BLaER1 (cell line): Measurements from ENCODE around the gene PKP3.

Experiments used
- H3K27ac ChIP-seq: shearing (Covaris generic); formaldehyde crosslinking; 2 replicates; pipeline ENCODE4 v1.8.1; 2022
- H3K27me3 ChIP-seq: shearing (Covaris generic); formaldehyde crosslinking; 2 replicates; pipeline ENCODE4 v1.8.1; 2022
- H3K36me3 ChIP-seq: shearing (Covaris generic); formaldehyde crosslinking; 2 replicates; pipeline ENCODE4 v1.8.1; 2022
- H3K4me1 ChIP-seq: shearing (Covaris generic); formaldehyde crosslinking; 2 replicates; pipeline ENCODE4 v1.8.1; 2022
- H3K4me2 ChIP-seq: shearing (Covaris generic); formaldehyde crosslinking; 2 replicates; pipeline ENCODE4 v1.8.1; 2022
- H3K4me3 ChIP-seq: shearing (Covaris generic); formaldehyde crosslinking; 2 replicates; pipeline ENCODE4 v1.8.1; 2022
- H3K9ac ChIP-seq: shearing (Covaris generic); formaldehyde crosslinking; 2 replicates; pipeline ENCODE4 v1.8.1; 2022
- H3K9me3 ChIP-seq: shearing (Covaris generic); formaldehyde crosslinking; 2 replicates; pipeline ENCODE4 v1.8.1; 2022
- H4K20me1 ChIP-seq: shearing (Covaris generic); formaldehyde crosslinking; 2 replicates; pipeline ENCODE4 v1.8.1; 2022
- Cebpa-rat ChIP-seq: shearing (Covaris generic); IDR thresholded peaks from 2 replicates; pipeline ENCODE4 v1.8.1; 2022

Gene PKP3

GRCh38 chr11:437228-437870 is 43.3 kb downstream of the PKP3 start:
- Histone ChIP-seq H3K4me2 (peak overlapping the region; percentile 7; the same call in 1 of the 2 replicates), H3K27me3 (no peaks in the 10 kb centered on the region), H4K20me1 (no peaks in the 10 kb centered on the region), H3K9ac (no peak overlapping the region), H3K4me1 (peaks cover 32% of the 10 kb centered on the region), H3K9me3 (no peaks in the 10 kb centered on the region), H3K27ac (no peak overlapping the region), H3K4me3 (no peak overlapping the region), H3K36me3 (no peaks in the 10 kb centered on the region)
- TF ChIP-seq Cebpa-rat: no peak

DNA sequence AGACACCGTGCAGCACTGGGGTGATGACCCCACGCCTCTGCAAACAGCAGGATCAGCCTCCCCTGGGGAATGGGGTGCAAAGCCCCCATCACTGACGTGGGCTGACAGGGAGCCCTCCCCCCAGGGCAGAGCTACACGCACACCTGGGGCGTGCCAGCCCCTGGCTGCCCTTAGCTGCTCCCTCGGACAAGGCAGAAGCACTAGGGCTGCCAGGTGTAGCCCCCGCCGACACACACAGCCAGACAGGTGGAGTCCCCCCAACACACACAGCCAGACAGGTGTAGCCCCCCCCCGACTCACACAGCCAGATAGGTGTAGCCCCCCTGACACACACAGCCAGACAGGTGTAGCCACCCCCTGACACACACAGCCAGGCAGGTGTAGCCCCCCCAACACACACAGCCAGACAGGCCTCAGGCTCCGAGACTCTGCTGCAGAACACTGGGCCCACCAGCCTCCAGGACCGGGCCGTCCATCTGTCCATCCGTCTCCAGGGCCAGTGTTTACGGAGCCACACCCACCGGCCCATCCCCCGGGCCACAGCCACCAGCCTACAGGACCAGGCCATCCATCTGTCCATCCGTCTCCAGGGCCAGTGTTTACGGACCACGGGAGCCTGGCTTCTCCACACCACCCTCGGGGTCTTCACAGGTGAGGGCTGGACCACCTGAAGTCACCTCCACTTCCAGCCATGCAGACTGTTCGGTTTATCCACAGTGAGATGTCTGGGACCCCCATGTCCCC is 44.3 kb downstream of the PKP3 start:
- Histone ChIP-seq H3K4me2 (peak overlapping the region; percentile 7; the same call in 1 of the 2 replicates), H4K20me1 (no peaks in the 10 kb centered on the region), H3K27ac (no peak overlapping the region), H3K27me3 (no peaks in the 10 kb centered on the region), H3K9ac (no peak overlapping the region), H3K4me1 (peaks cover 41% of the 10 kb centered on the region), H3K36me3 (no peaks in the 10 kb centered on the region), H3K4me3 (no peak overlapping the region), H3K9me3 (no peaks in the 10 kb centered on the region)
- TF ChIP-seq Cebpa-rat: no peak

DNA sequence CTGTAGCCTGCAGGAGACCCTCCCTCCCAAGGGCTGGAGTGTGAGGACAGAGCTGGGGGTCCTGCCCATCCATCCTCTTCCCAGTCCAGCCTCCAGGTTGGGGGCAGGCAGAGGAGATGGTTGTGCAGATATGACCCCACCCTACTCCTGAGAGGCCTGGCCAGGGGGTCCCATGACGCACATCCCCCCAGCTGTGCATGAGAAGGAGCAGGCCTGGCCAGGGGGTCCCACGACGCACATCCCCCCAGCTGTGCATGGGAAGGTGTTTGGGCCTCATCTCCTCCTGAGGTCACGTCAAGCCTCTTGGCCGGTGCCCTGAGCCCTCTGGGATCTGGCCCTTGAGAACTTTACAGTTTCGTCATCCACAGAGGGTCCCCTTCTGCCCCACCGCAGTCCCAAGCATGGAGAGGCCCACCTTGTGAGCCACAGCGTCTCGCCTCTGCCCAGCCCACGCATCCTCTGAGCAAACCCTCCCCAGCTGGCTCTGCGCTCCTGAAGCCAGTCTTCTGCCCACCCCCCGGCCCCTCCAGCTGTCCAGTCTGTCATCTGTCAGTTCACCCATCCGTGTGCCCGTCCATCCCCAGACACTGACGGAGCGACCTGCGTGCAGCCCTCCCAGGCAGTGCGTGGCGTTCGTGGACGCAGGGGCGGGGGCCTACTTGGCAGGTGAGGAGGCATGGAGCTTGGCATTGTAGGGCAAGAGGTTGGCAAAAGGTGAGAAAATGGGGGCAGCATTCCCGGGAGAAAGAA is 45.5 kb downstream of the PKP3 start:
- no peak for TF ChIP-seq Cebpa-rat
- Histone ChIP-seq H3K27ac (no peak overlapping the region), H3K4me1 (peaks cover 53% of the 10 kb centered on the region), H3K27me3 (no peaks in the 10 kb centered on the region), H3K36me3 (no peaks in the 10 kb centered on the region), H3K4me3 (no peak overlapping the region), H3K4me2 (no peak overlapping the region), H4K20me1 (no peaks in the 10 kb centered on the region), H3K9ac (no peak overlapping the region), H3K9me3 (no peaks in the 10 kb centered on the region)

- Histone ChIP-seq H3K4me3 (no peak overlapping the region; the same call in 1 of the 2 replicates), H3K4me2 (peak overlapping the region; percentile 91), H3K9me3 (no peaks in the 10 kb centered on the region), H4K20me1 (no peaks in the 10 kb centered on the region), H3K9ac (0 out of 2 replicates have a peak overlapping the region, but pooled peaks have one; percentile 63), H3K36me3 (no peaks in the 10 kb centered on the region), H3K4me1 (peaks cover 55% of the 10 kb centered on the region), H3K27me3 (no peaks in the 10 kb centered on the region), H3K27ac (no peak overlapping the region)
- no peak for TF ChIP-seq Cebpa-rat
Observed at GRCh38 chr11:440065-441042, 46.3 kb downstream of the PKP3 start.

- no peak for TF ChIP-seq Cebpa-rat
Observed at GRCh38 chr11:441043-441417, 47.0 kb downstream of the PKP3 start.

GRCh38 chr11:441418-442274 is 47.6 kb downstream of the PKP3 start, which contains the start of gene ANO9:
Gene ANO9, minus strand, starts transcription at chr11:442011. Its CDS starts 85 bp downstream, at chr11:441926.
- Histone ChIP-seq H3K9ac (peak within 1 kb of the TSS; percentile 65), H3K4me1 (peaks cover 56% of the 10 kb centered on the region), H3K36me3 (no peaks in the 10 kb centered on the region), H4K20me1 (no peaks in the 10 kb centered on the region), H3K4me3 (peak within 1 kb of the TSS; percentile 61), H3K27me3 (no peaks in the 10 kb centered on the region), H3K4me2 (peak within 1 kb of the TSS; percentile 94), H3K9me3 (no peaks in the 10 kb centered on the region), H3K27ac (peak within 1 kb of the TSS; percentile 64)
- no peak for TF ChIP-seq Cebpa-rat

More at GRCh38 chr11:441043-441417, 47.0 kb downstream of the PKP3 start:
- peak overlapping the region; percentile 63 for H3K9ac ChIP-seq
- peaks cover 55% of the 10 kb centered on the region for H3K4me1 ChIP-seq
- H3K9me3 ChIP-seq: no peaks in the 10 kb centered on the region
- no peaks in the 10 kb centered on the region for H3K36me3 ChIP-seq
- H4K20me1 ChIP-seq: no peaks in the 10 kb centered on the region
- no peaks in the 10 kb centered on the region for H3K27me3 ChIP-seq
- peak overlapping the region; percentile 91 for H3K4me2 ChIP-seq
- peak overlapping the region; percentile 61 for H3K4me3 ChIP-seq
- H3K27ac ChIP-seq: peak overlapping the region; percentile 64; the same call in 1 of the 2 replicates

GRCh38 chr11:442611-443081 is 48.6 kb downstream of the PKP3 start:
- H3K27me3 ChIP-seq: no peaks in the 10 kb centered on the region
- peak overlapping the region; percentile 56 for H3K27ac ChIP-seq
- H3K4me1 ChIP-seq: peaks cover 56% of the 10 kb centered on the region
- H3K4me3 ChIP-seq: peak overlapping the region; percentile 41; the same call in 1 of the 2 replicates
- no peak for TF ChIP-seq Cebpa-rat
- H3K9ac ChIP-seq: peak overlapping the region; percentile 65
- H3K36me3 ChIP-seq: no peaks in the 10 kb centered on the region
- H3K9me3 ChIP-seq: no peaks in the 10 kb centered on the region
- peak overlapping the region; percentile 94 for H3K4me2 ChIP-seq
- no peaks in the 10 kb centered on the region for H4K20me1 ChIP-seq

- Histone ChIP-seq H3K27ac (no peak overlapping the region), H3K4me3 (no peak overlapping the region), H3K4me2 (peak overlapping the region; percentile 94), H3K9ac (no peak overlapping the region), H3K9me3 (no peaks in the 10 kb centered on the region), H3K36me3 (no peaks in the 10 kb centered on the region), H3K27me3 (no peaks in the 10 kb centered on the region), H3K4me1 (peaks cover 58% of the 10 kb centered on the region), H4K20me1 (no peaks in the 10 kb centered on the region)
- no peak for TF ChIP-seq Cebpa-rat
Observed at GRCh38 chr11:443542-444199, 49.7 kb downstream of the PKP3 start.
